Stomach (tissue), 9 donors: ENCODE results near the gene SLC27A2. TPM values are rescaled to one million over a fixed set of nuclear protein-coding genes. Genes with fewer than 3 reads are reported as not detected.

Experiments used
- DNase-seq, 2 donors: peaks; one replicate each; pipeline versions ENCODE4 v3.0.0 to v3.0.0-alpha.2; 2013 to 2019
- H3K27ac ChIP-seq, 5 donors: fragments of 200-600 bp in 4 of 5; sonication (generic) in 4 of 5; one replicate each; pipeline ENCODE4 v1.5.1; 2013 to 2019; ENCODE audit warnings: mild to moderate bottlenecking in 1 of 5, moderate library complexity in 1 of 5
- H3K27me3 ChIP-seq, 3 donors: fragments of 200-600 bp; sonication (generic); one replicate each; pipeline ENCODE4 v1.5.1; 2017 to 2019; ENCODE audit warnings: mixed run types in 1 of 3
- H3K36me3 ChIP-seq, 4 donors: fragments of 200-600 bp; sonication (generic); 1 replicate in 3 of 4; 2 replicates in 1 of 4; pipeline ENCODE4 v1.5.1; 2016 to 2019
- H3K4me1 ChIP-seq, 4 donors: fragments of 200-600 bp; sonication (generic); one replicate each; pipeline ENCODE4 v1.5.1; 2016 to 2019
- H3K4me3 ChIP-seq, 4 donors: fragments of 200-600 bp; sonication (generic) in 3 of 4; one replicate each; pipeline ENCODE4 v1.5.1; 2016 to 2019; ENCODE audit warnings: mild to moderate bottlenecking in 1 of 4
- H3K9me3 ChIP-seq, 4 donors: fragments of 200-600 bp; sonication (generic); one replicate each; pipeline ENCODE4 v1.5.1; 2016 to 2019
- CTCF ChIP-seq, 7 experiments: fragments of 450-650 bp in 4 of 7; fragments of 200-600 bp in 3 of 7; sonication (generic) in 3 of 7; IDR thresholded peaks; one replicate each; pipeline ENCODE4 v1.5.1; 2016 to 2019; ENCODE audit warnings: antibody characterized with exemption in 7 of 7, control low read depth in 2 of 7, mild to moderate bottlenecking in 1 of 7
- EP300 ChIP-seq: sonication (generic); formaldehyde crosslinking; IDR thresholded peaks from one replicate; pipeline ENCODE4 v1.6.1; 2017; ENCODE audit warnings: antibody characterized with exemption
- POLR2A ChIP-seq, 4 donors: fragments of 450-650 bp; IDR thresholded peaks; one replicate each; pipeline ENCODE4 v1.6.1; 2016; ENCODE audit warnings: antibody characterized with exemption in 4 of 4, control low read depth in 2 of 4, mild to moderate bottlenecking in 1 of 4, moderate library complexity in 1 of 4
- POLR2AphosphoS5 ChIP-seq, 3 donors: sonication (generic); formaldehyde crosslinking; IDR thresholded peaks; one replicate each; pipeline ENCODE4 v1.6.1; 2016; ENCODE audit warnings: antibody characterized with exemption in 3 of 3
- WGBS, 5 donors: extraction: QIAGEN DNeasy Blood & Tissue Kit in 3 of 5; methylation state at CpG; one replicate each; pipeline versions ENCODE4 v1.1.5 to v1.1.7; 2013 to 2018; 5-methylcytosine and 5-hydroxymethylcytosine counted together
- intact Hi-C: fragments of 100-400 bp; cut with DNase I; formaldehyde crosslinking; loops from one replicate; pipeline ENCODE4 v1.15.1; 2023; ENCODE audit warnings: low total_unique reads
- polyA plus RNA-seq, 3 donors: library from polyadenylated mRNA; stranded (reverse); fragments of 200-250 nt; gene quantifications; one replicate each; pipeline ENCODE4 v1.2.3, GENCODE V29; 2013
- total RNA-seq, 5 donors: library from RNA; depleted of rRNA; stranded (reverse); fragments of >200 nt; gene quantifications; one replicate each; pipeline versions ENCODE4 v1.1.0 to v1.2.3, GENCODE V29; 2014 to 2016
- donor health status: healthy with polysubstance abuse.
- donor health status: Bipolar disorder and iron deficiency.
- donor health status: healthy.

Gene SLC27A2
- total and polyA plus RNA-seq, 8 donors, result 0.61 to 53.6 (median 2.3) TPM; not detected in 2

GRCh38 chr15:50137893-50138292 is 44.1 kb upstream of the SLC27A2 start:
- intact Hi-C loops, result no loop called here
- Histone ChIP-seq H3K36me3 (no peaks in the 10 kb centered on the region), H3K27ac (no peak overlapping the region), H3K27me3 (no peaks in the 10 kb centered on the region), H3K9me3 (no peaks in the 10 kb centered on the region), H3K4me1 (peaks cover 0 to 6% (median 0%) of the 10 kb centered on the region in 4 donors), H3K4me3 (no peak overlapping the region)
- no peak for DNase-seq
- 88 to 94% (median 93%) methylated on average over 2 of the region's 2 CpGs for WGBS, 5 donors
- no peak for TF ChIP-seq EP300
- no peak for TF ChIP-seq POLR2A (IDR thresholded peaks at IDR 0.05)
- no peak for TF ChIP-seq CTCF (IDR thresholded peaks at IDR 0.05)
- TF ChIP-seq POLR2AphosphoS5 (IDR thresholded peaks at IDR 0.05), result no peak

- Histone ChIP-seq H3K36me3 (no peaks in the 10 kb centered on the region), H3K9me3 (no peaks in the 10 kb centered on the region), H3K4me1 (peaks cover 0 to 6% (median 0%) of the 10 kb centered on the region in 4 donors), H3K4me3 (no peak overlapping the region), H3K27ac (no peak overlapping the region), H3K27me3 (no peaks in the 10 kb centered on the region)
- no peak for DNase-seq
- TF ChIP-seq POLR2AphosphoS5 (IDR thresholded peaks at IDR 0.05) (no peak), POLR2A (IDR thresholded peaks at IDR 0.05) (no peak), CTCF (IDR thresholded peaks at IDR 0.05) (no peak), EP300 (no peak)
- intact Hi-C loops, result no loop called here
Measured at GRCh38 chr15:50138391-50138790, 43.6 kb upstream of the SLC27A2 start.

GRCh38 chr15:50140098-50140497 is 41.9 kb upstream of the SLC27A2 start:
- TF ChIP-seq POLR2AphosphoS5 (IDR thresholded peaks at IDR 0.05) (no peak), EP300 (no peak), CTCF (IDR thresholded peaks at IDR 0.05) (no peak), POLR2A (IDR thresholded peaks at IDR 0.05) (no peak)
- Histone ChIP-seq H3K36me3 (no peaks in the 10 kb centered on the region), H3K27ac (no peak overlapping the region), H3K4me1 (peaks cover 0 to 8% (median 0%) of the 10 kb centered on the region in 4 donors), H3K9me3 (no peaks in the 10 kb centered on the region), H3K4me3 (no peak overlapping the region), H3K27me3 (no peaks in the 10 kb centered on the region)
- 0 to 2% (median 0%) methylated on average over 1 of the region's 1 CpG for WGBS, 5 donors
- intact Hi-C loops, result loop anchor here (10.0 kb wide), 1 partner anchor 1275 kb away; no protein-coding TSS in a partner anchor
- DNase-seq, result peak in 1 of 2 donors; percentile 67

- intact Hi-C loops, result loop anchor here (10.0 kb wide), 1 partner anchor 1276 kb away; no protein-coding TSS in a partner anchor
- Histone ChIP-seq H3K36me3 (no peaks in the 10 kb centered on the region), H3K27ac (no peak overlapping the region), H3K4me3 (no peak overlapping the region), H3K4me1 (peaks cover 0 to 8% (median 0%) of the 10 kb centered on the region in 4 donors), H3K9me3 (no peaks in the 10 kb centered on the region), H3K27me3 (no peaks in the 10 kb centered on the region)
- TF ChIP-seq POLR2AphosphoS5 (IDR thresholded peaks at IDR 0.05) (no peak), POLR2A (IDR thresholded peaks at IDR 0.05) (no peak), EP300 (no peak), CTCF (IDR thresholded peaks at IDR 0.05) (no peak)
- DNase-seq, result no peak
- 66 to 90% (median 79%) methylated on average over 3 of the region's 3 CpGs for WGBS, 5 donors
Measured at GRCh38 chr15:50140983-50141382, 41.0 kb upstream of the SLC27A2 start.
